ENCODE results near the gene KCNIP2.

KCNIP2 gene

GRCh38 chr10:101783736-101784118 lies 59.9 kb downstream of the KCNIP2 start:
- peak overlapping the region; percentile 95 for H3K4me3 ChIP-seq (ENCODE audit: low read depth, low read length)

- H3K4me3 ChIP-seq (ENCODE audit: low read depth, low read length): peak within 1 kb of the TSS; percentile 95
Measured at GRCh38 chr10:101782811-101783735, 60.5 kb downstream of the KCNIP2 start, which contains the start of gene NPM3. Gene NPM3, minus strand, starts transcription at chr10:101783446. Its CDS starts 56 bp downstream, at chr10:101783390.

GRCh38 chr10:101781984-101782810 lies 61.4 kb downstream of the KCNIP2 start:
- H3K4me3 ChIP-seq (ENCODE audit: low read depth, low read length): peak overlapping the region; percentile 95

- no peak overlapping the region for H3K4me3 ChIP-seq (ENCODE audit: low read depth, low read length)
Measured at GRCh38 chr10:101781655-101781983, 62.0 kb downstream of the KCNIP2 start.

- no peak overlapping the region for H3K4me3 ChIP-seq (ENCODE audit: low read depth, low read length)
Measured at GRCh38 chr10:101780818-101781654, 62.6 kb downstream of the KCNIP2 start.

GRCh38 chr10:101780187-101780817 lies 63.3 kb downstream of the KCNIP2 start:
- no peak overlapping the region for H3K4me3 ChIP-seq (ENCODE audit: low read depth, low read length)

GRCh38 chr10:101779544-101780186 lies 63.9 kb downstream of the KCNIP2 start:
- H3K4me3 ChIP-seq (ENCODE audit: low read depth, low read length): peak overlapping the region; percentile 40

GRCh38 chr10:101778781-101779543 lies 64.6 kb downstream of the KCNIP2 start:
- peak overlapping the region; percentile 40 for H3K4me3 ChIP-seq (ENCODE audit: low read depth, low read length)

- H3K4me3 ChIP-seq (ENCODE audit: low read depth, low read length): peak overlapping the region; percentile 40
Measured at GRCh38 chr10:101778151-101778780, 65.3 kb downstream of the KCNIP2 start.

GRCh38 chr10:101777619-101778145 lies 65.9 kb downstream of the KCNIP2 start:
- H3K4me3 ChIP-seq (ENCODE audit: low read depth, low read length): no peak overlapping the region

- H3K4me3 ChIP-seq (ENCODE audit: low read depth, low read length): peak overlapping the region; percentile 0
Measured at GRCh38 chr10:101776161-101776817, 67.3 kb downstream of the KCNIP2 start.

Data from iPS-11a (cell line).